Neural crest cell (in vitro differentiated cells): ENCODE data around the gene PLA2G2D. TPM values are rescaled to one million over a fixed set of nuclear protein-coding genes. Genes with fewer than 3 reads are reported as not detected.

Experiments
- DNase-seq: peaks from one replicate; pipeline ENCODE4 v3.0.0; 2021; ENCODE audit warnings: low read depth, mixed read lengths, low spot score
- H3K27ac Mint-ChIP-seq: one replicate; pipeline ENCODE4 v1.8.0; 2021; ENCODE audit warnings: mild to moderate bottlenecking, mixed read lengths; ENCODE audit not compliant: unreplicated experiment
- H3K27me3 Mint-ChIP-seq: 2 replicates; pipeline ENCODE4 v1.8.0; 2021; ENCODE audit warnings: low read depth, mild to moderate bottlenecking, mixed read lengths
- H3K36me3 Mint-ChIP-seq: 2 replicates; pipeline ENCODE4 v1.8.0; 2021; ENCODE audit warnings: low read depth, mild to moderate bottlenecking, mixed read lengths
- H3K4me1 Mint-ChIP-seq: 2 replicates; pipeline ENCODE4 v1.8.0; 2021; ENCODE audit warnings: mixed read lengths
- H3K4me3 Mint-ChIP-seq: one replicate; pipeline ENCODE4 v1.8.0; 2021; ENCODE audit warnings: mild to moderate bottlenecking, mixed read lengths
- H3K9me3 Mint-ChIP-seq: 2 replicates; pipeline ENCODE4 v1.8.0; 2021; ENCODE audit warnings: mixed read lengths
- total RNA-seq: library from RNA; stranded (reverse); gene quantifications from 2 replicates; pipeline ENCODE4 v1.2.1, GENCODE V29; 2021
- TF ChIP-seq, protein P1 (sequence below): fragments of 200-600 bp; sonication (generic); conservative IDR thresholded peaks from 2 replicates; pipeline ENCODE4 v1.5.0; 2021; ENCODE audit warnings: antibody characterized with exemption, mild to moderate bottlenecking

Gene PLA2G2D
- total RNA-seq, 1 donor from 2014 or later: not detected

- Mint-ChIP-seq H3K4me3 (no peak overlapping the region), H3K4me1 (peaks cover 11% of the 10 kb centered on the region)
These were observed 29.5 kb upstream of the PLA2G2D start for GRCh38 chr1:20148571-20149500.

GRCh38 chr1:20147846-20148570, 28.7 kb upstream of the PLA2G2D start:
- Mint-ChIP-seq H3K27ac (no peak overlapping the region), H3K36me3 (no peaks in the 10 kb centered on the region), H3K4me1 (peaks cover 8% of the 10 kb centered on the region), H3K27me3 (no peaks in the 10 kb centered on the region), H3K9me3 (no peaks in the 10 kb centered on the region), H3K4me3 (no peak overlapping the region)
- DNase-seq: no peak
- TF ChIP-seq, protein P1, sequence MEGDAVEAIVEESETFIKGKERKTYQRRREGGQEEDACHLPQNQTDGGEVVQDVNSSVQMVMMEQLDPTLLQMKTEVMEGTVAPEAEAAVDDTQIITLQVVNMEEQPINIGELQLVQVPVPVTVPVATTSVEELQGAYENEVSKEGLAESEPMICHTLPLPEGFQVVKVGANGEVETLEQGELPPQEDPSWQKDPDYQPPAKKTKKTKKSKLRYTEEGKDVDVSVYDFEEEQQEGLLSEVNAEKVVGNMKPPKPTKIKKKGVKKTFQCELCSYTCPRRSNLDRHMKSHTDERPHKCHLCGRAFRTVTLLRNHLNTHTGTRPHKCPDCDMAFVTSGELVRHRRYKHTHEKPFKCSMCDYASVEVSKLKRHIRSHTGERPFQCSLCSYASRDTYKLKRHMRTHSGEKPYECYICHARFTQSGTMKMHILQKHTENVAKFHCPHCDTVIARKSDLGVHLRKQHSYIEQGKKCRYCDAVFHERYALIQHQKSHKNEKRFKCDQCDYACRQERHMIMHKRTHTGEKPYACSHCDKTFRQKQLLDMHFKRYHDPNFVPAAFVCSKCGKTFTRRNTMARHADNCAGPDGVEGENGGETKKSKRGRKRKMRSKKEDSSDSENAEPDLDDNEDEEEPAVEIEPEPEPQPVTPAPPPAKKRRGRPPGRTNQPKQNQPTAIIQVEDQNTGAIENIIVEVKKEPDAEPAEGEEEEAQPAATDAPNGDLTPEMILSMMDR: no peak

More at GRCh38 chr1:20148571-20149500, 29.5 kb upstream of the PLA2G2D start:
- Mint-ChIP-seq H3K27ac (peak overlapping the region; percentile 87), H3K36me3 (no peaks in the 10 kb centered on the region), H3K9me3 (no peaks in the 10 kb centered on the region), H3K27me3 (no peaks in the 10 kb centered on the region)
- DNase-seq: no peak
- TF ChIP-seq, protein P1: no peak

DNA sequence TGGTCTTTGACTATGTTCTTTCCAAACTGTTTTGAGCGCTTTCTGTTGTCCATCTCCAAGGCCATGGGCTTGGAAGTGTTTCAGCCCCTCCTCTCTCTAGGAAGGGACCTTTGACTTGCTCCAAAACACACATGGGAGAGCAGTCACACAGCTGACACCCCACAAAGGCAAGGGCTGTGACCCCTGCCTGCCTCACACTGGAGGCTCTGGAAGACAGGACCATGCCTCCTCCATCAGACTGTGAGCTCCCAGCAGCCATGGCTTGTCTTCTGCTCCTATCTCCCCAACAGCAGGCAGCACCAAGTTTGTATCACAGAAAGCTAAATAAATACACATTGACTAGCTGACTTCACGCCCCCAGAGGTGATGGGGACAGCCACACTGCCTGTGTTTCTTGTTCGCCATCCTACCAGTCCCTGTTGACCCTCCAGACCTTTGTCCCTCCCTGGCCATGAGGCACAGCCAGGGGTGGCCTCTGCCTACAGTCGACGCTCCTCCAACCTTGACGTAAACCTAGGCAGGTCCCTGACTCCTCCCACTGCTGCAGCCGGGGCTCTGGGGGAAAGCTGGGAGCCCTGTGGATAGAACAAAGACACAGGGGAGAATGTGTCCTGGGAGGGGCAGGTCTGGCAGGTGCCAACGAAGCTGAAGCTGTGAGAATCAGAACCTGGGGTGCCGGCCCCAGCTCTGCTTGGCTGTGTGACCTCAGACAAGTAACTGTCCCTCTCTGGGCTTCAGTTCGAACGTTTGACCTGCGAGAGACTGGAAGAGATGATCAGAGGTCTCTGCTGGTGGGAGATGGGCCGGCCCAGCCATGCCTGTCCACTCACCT, 24.6 kb upstream of the PLA2G2D start:
- H3K4me3 Mint-ChIP-seq: no peak overlapping the region
- H3K27ac Mint-ChIP-seq: no peak overlapping the region
- H3K27me3 Mint-ChIP-seq: no peaks in the 10 kb centered on the region
- H3K9me3 Mint-ChIP-seq: no peaks in the 10 kb centered on the region
- TF ChIP-seq, protein P1: no peak
- no peaks in the 10 kb centered on the region for H3K36me3 Mint-ChIP-seq
- H3K4me1 Mint-ChIP-seq: no peaks in the 10 kb centered on the region
- no peak for DNase-seq

GRCh38 chr1:20143318-20143717, 24.0 kb upstream of the PLA2G2D start:
- H3K4me3 Mint-ChIP-seq: no peak overlapping the region
- no peaks in the 10 kb centered on the region for H3K36me3 Mint-ChIP-seq
- H3K27ac Mint-ChIP-seq: no peak overlapping the region
- H3K27me3 Mint-ChIP-seq: no peaks in the 10 kb centered on the region
- no peaks in the 10 kb centered on the region for H3K9me3 Mint-ChIP-seq
- DNase-seq: no peak
- H3K4me1 Mint-ChIP-seq: no peaks in the 10 kb centered on the region
- TF ChIP-seq, protein P1: no peak
